Endodermal cell (in vitro differentiated cells): ENCODE results near the gene MMAB. TPM values are rescaled to one million over a fixed set of nuclear protein-coding genes. Genes with fewer than 3 reads are reported as not detected.

Experiments
- DNase-seq: peaks from one replicate; pipeline ENCODE4 v3.0.0-alpha.2; 2017
- H3K27ac ChIP-seq: 2 replicates; pipeline ENCODE4 v1.5.1; 2013; ENCODE audit warnings: mild to moderate bottlenecking, low read depth, low read length, moderate library complexity
- H3K27me3 ChIP-seq: 2 replicates; pipeline ENCODE4 v1.6.1; 2013; ENCODE audit warnings: mild to moderate bottlenecking, low read length, moderate library complexity; ENCODE audit not compliant: insufficient read depth, control insufficient read depth, poor library complexity, severe bottlenecking
- H3K36me3 ChIP-seq: 2 replicates; pipeline ENCODE4 v1.7.0; 2013; ENCODE audit warnings: mild to moderate bottlenecking, low read length, moderate library complexity; ENCODE audit not compliant: control insufficient read depth, insufficient read depth
- H3K4me1 ChIP-seq: one replicate; pipeline ENCODE4 v1.7.0; 2013; ENCODE audit warnings: low read length; ENCODE audit not compliant: control insufficient read depth, insufficient read depth
- H3K4me3 ChIP-seq: 2 replicates; pipeline ENCODE4 v1.5.1; 2013; ENCODE audit warnings: mild to moderate bottlenecking, low read length, moderate library complexity
- H3K9ac ChIP-seq: 2 replicates; pipeline ENCODE4 v1.6.1; 2013; ENCODE audit warnings: mild to moderate bottlenecking, low read length, moderate library complexity; ENCODE audit not compliant: poor library complexity, severe bottlenecking; ENCODE audit errors: extremely low read depth
- H3K9me3 ChIP-seq: 2 replicates; pipeline ENCODE4 v1.6.1; 2013; ENCODE audit warnings: mild to moderate bottlenecking, low read length, moderate library complexity; ENCODE audit not compliant: control insufficient read depth
- H3K27ac Mint-ChIP-seq: 2 replicates; pipeline ENCODE4 v1.8.0; 2020; ENCODE audit warnings: mixed read lengths
- H3K27me3 Mint-ChIP-seq: 2 replicates; pipeline ENCODE4 v1.8.0; 2021; ENCODE audit warnings: mild to moderate bottlenecking, mixed read lengths; ENCODE audit not compliant: insufficient read depth
- H3K36me3 Mint-ChIP-seq: 2 replicates; pipeline ENCODE4 v1.8.0; 2020; ENCODE audit warnings: low read depth, mixed read lengths
- H3K4me1 Mint-ChIP-seq: 2 replicates; pipeline ENCODE4 v1.8.0; 2020; ENCODE audit warnings: mixed read lengths
- H3K4me3 Mint-ChIP-seq: 2 replicates; pipeline ENCODE4 v1.8.0; 2020; ENCODE audit warnings: mild to moderate bottlenecking, moderate library complexity, mixed read lengths
- H3K9me3 Mint-ChIP-seq: 2 replicates; pipeline ENCODE4 v1.8.0; 2020; ENCODE audit warnings: mild to moderate bottlenecking, mixed read lengths
- CTCF ChIP-seq: fragments of 200-600 bp; sonication (generic); conservative IDR thresholded peaks from 2 replicates; pipeline ENCODE4 v1.5.0; 2021; ENCODE audit warnings: antibody characterized with exemption, mild to moderate bottlenecking
- WGBS, 2 experiments: methylation state at CpG; one replicate each; pipeline versions ENCODE4 v1.1.5 to v1.1.7; 2013; ENCODE audit warnings: missing lambda C conversion rate in 2 of 2, mixed read lengths in 1 of 2; ENCODE audit not compliant: insufficient coverage in 1 of 2, insufficient read length in 1 of 2; 5-methylcytosine and 5-hydroxymethylcytosine counted together
- total RNA-seq, 2 donors: library from RNA; stranded (reverse); fragmentation: NEBNext Ultra II Directional in 1 of 2; extraction: Animal tissue kit (Norgen Biotek cat#: 25700) in 1 of 2; gene quantifications; 2 replicates in 1 of 2; 3 replicates in 1 of 2; pipeline ENCODE4 v1.2.1, GENCODE V29; 2021

MMAB gene
- total RNA-seq, 2 donors from 2014 or later = 24.9 to 28.2 TPM

GRCh38 chr12:109583733-109584132 is 10.4 kb upstream of the MMAB start:
- Histone ChIP-seq H3K27ac (no peak overlapping the region), H3K9me3 (no peaks in the 10 kb centered on the region), H3K9ac (no peak overlapping the region), H3K4me1 (no peaks in the 10 kb centered on the region), H3K27me3 (no peaks in the 10 kb centered on the region), H3K36me3 (peaks cover 31% of the 10 kb centered on the region), H3K4me3 (no peak overlapping the region)
- Mint-ChIP-seq H3K4me1 (peaks cover 3% of the 10 kb centered on the region), H3K36me3 (peaks cover 50% of the 10 kb centered on the region), H3K4me3 (no peak overlapping the region), H3K9me3 (no peaks in the 10 kb centered on the region), H3K27ac (no peak overlapping the region), H3K27me3 (no peaks in the 10 kb centered on the region)
- 96 to 100% methylated on average over 1 to 2 of the region's 2 CpGs for WGBS, 2 experiments
- TF ChIP-seq CTCF = no peak
- no peak for DNase-seq

- 80 to 92% methylated on average over 1 to 3 of the region's 5 CpGs for WGBS, 2 experiments
- Histone ChIP-seq H3K27me3 (no peaks in the 10 kb centered on the region), H3K4me3 (no peak overlapping the region), H3K36me3 (peaks cover 39% of the 10 kb centered on the region), H3K9me3 (no peaks in the 10 kb centered on the region), H3K27ac (no peak overlapping the region), H3K4me1 (no peaks in the 10 kb centered on the region), H3K9ac (no peak overlapping the region)
- DNase-seq = peak; percentile 82
- Mint-ChIP-seq H3K27me3 (no peaks in the 10 kb centered on the region), H3K27ac (no peak overlapping the region), H3K36me3 (peaks cover 55% of the 10 kb centered on the region), H3K4me1 (no peaks in the 10 kb centered on the region), H3K4me3 (no peak overlapping the region), H3K9me3 (no peaks in the 10 kb centered on the region)
- peak; percentile 52 for TF ChIP-seq CTCF
Measured at GRCh38 chr12:109582636-109583035, 9.3 kb upstream of the MMAB start.

- Mint-ChIP-seq H3K4me3 (no peak overlapping the region), H3K27ac (no peak overlapping the region), H3K27me3 (no peaks in the 10 kb centered on the region), H3K36me3 (peaks cover 57% of the 10 kb centered on the region), H3K9me3 (no peaks in the 10 kb centered on the region), H3K4me1 (no peaks in the 10 kb centered on the region)
- no peaks in the 10 kb centered on the region for H3K9me3 ChIP-seq
- WGBS, 2 experiments = 86 to 91% methylated on average over 6 to 8 of the region's 8 CpGs
- H3K27me3 ChIP-seq = no peaks in the 10 kb centered on the region
- no peak for TF ChIP-seq CTCF
- no peak overlapping the region for H3K27ac ChIP-seq
- no peak overlapping the region for H3K4me3 ChIP-seq
- no peaks in the 10 kb centered on the region for H3K4me1 ChIP-seq
- peaks cover 42% of the 10 kb centered on the region for H3K36me3 ChIP-seq
- DNase-seq = no peak
- H3K9ac ChIP-seq = no peak overlapping the region
Measured at GRCh38 chr12:109581856-109582255, 8.6 kb upstream of the MMAB start.
